HG03469 (cell line): ENCODE results near the gene PPP1R15A.
"Not testable (repeated sequence)": the region's sequence is repeated elsewhere in the genome, so short reads cannot be mapped to it uniquely, and the experiment has no call there.

ENCODE experiments used
- ATAC-seq: cut with Tn5 transposase; IDR thresholded peaks from one replicate; pipeline ENCODE4 v1.9.1; 2021; ENCODE audit warnings: mild to moderate bottlenecking, moderate library complexity, moderate number of reproducible peaks; ENCODE audit not compliant: unreplicated experiment

The PPP1R15A gene

DNA sequence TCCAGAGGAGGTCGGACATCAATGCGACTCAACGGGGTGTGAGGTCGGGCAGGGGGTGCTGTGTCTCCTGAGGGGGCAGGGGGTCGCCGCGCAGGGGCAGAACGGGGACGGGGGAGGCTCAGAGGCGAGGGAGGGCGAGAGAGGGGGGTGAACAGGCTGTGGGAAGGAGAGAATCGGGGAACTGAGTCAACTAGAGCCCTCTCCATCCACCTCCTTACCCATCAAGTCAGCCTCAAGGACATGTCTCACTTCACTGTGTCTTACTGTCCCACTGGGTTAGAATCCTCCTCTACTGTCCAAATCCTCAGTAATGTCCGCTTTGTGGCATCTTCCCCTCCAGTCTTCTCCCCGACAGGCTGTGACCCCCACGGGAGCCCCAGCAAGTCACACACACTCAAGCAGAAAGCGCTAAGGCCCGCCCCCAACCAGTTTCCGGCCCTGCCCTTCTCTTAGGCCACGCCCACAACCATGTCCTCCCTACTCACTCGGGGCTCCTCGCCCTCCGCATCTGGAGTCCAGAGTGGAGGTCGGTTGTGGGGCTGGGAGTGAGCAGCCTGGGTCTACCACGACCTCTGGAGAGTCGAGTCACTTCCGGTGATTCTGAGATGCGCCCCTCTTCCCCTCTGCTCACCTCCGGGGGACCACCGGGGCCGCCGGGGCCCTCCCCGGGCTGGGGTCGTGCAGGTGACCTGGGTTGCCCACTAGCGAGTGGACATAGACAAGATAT, 13.1 kb upstream of the PPP1R15A start:
- ATAC-seq, result no peak

- no peak for ATAC-seq
These were observed 12.3 kb upstream of the PPP1R15A start for GRCh38 chr19:48859711-48860572.

- ATAC-seq, result no peak
These were observed 10.9 kb upstream of the PPP1R15A start for GRCh38 chr19:48861313-48861712.

- ATAC-seq, result no peak
These were observed 9.4 kb upstream of the PPP1R15A start for GRCh38 chr19:48862827-48863226.

- ATAC-seq, result no peak
These were observed 5.5 kb upstream of the PPP1R15A start for GRCh38 chr19:48866692-48867091.

GRCh38 chr19:48867123-48867745, 5.0 kb upstream of the PPP1R15A start:
- no peak for ATAC-seq

DNA sequence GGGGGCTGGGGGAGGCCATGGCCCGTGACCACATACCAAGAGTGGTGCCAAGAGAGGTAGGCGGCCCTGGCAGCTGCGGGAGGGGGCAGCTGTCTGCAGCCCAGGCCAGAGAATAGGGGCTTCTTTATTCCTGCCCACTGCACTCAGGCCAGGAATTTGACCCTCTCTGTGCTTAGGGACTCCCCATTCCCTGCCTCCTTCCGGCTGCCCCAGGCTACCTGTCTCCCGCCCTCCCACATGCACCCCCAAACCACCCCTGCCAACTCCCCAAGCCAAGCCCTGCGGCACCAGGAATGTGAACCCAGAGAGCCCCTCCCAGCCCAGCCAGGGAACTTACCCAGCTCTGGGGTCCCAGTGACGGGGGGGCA, 4.5 kb upstream of the PPP1R15A start:
- ATAC-seq, result no peak

- ATAC-seq, result no peak
These were observed 3.9 kb upstream of the PPP1R15A start, which contains the start of gene PLEKHA4 for GRCh38 chr19:48868114-48868886. TSS of gene PLEKHA4 (minus strand) at chr19:48868617. CDS start at chr19:48867620, 997 bp downstream.

- no peak for ATAC-seq
These were observed 2.2 kb upstream of the PPP1R15A start for GRCh38 chr19:48870048-48870447.

- not testable (repeated sequence) for ATAC-seq
These were observed 595 bp upstream of the PPP1R15A start for GRCh38 chr19:48871471-48872181.

- ATAC-seq, result no peak
These were observed 759 bp downstream of the PPP1R15A start for GRCh38 chr19:48872884-48873475.

DNA sequence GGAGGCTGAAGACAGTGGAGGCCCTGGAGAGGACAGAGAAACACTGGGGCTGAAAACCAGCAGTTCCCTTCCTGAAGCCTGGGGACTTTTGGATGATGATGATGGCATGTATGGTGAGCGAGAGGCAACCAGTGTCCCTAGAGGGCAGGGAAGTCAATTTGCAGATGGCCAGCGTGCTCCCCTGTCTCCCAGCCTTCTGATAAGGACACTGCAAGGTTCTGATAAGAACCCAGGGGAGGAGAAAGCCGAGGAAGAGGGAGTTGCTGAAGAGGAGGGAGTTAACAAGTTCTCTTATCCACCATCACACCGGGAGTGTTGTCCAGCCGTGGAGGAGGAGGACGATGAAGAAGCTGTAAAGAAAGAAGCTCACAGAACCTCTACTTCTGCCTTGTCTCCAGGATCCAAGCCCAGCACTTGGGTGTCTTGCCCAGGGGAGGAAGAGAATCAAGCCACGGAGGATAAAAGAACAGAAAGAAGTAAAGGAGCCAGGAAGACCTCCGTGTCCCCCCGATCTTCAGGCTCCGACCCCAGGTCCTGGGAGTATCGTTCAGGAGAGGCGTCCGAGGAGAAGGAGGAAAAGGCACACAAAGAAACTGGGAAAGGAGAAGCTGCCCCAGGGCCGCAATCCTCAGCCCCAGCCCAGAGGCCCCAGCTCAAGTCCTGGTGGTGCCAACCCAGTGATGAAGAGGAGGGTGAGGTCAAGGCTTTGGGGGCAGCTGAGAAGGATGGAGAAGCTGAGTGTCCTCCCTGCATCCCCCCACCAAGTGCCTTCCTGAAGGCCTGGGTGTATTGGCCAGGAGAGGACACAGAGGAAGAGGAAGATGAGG, 1.5 kb downstream of the PPP1R15A start:
- no peak for ATAC-seq

DNA sequence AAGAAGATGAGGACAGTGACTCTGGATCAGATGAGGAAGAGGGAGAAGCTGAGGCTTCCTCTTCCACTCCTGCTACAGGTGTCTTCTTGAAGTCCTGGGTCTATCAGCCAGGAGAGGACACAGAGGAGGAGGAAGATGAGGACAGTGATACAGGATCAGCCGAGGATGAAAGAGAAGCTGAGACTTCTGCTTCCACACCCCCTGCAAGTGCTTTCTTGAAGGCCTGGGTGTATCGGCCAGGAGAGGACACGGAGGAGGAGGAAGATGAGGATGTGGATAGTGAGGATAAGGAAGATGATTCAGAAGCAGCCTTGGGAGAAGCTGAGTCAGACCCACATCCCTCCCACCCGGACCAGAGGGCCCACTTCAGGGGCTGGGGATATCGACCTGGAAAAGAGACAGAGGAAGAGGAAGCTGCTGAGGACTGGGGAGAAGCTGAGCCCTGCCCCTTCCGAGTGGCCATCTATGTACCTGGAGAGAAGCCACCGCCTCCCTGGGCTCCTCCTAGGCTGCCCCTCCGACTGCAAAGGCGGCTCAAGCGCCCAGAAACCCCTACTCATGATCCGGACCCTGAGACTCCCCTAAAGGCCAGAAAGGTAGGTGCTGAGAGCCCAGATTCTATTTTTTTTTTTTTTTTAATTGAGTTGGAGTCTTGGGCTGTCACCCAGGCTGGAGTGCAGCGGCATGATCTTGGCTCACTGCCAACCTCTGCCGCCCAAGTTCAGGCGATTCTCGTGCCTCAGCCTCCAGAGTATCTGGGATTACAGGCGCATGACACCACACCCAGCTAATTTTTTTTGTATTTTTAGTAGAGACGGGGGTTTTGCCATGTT, 2.3 kb downstream of the PPP1R15A start:
- ATAC-seq, result no peak

DNA sequence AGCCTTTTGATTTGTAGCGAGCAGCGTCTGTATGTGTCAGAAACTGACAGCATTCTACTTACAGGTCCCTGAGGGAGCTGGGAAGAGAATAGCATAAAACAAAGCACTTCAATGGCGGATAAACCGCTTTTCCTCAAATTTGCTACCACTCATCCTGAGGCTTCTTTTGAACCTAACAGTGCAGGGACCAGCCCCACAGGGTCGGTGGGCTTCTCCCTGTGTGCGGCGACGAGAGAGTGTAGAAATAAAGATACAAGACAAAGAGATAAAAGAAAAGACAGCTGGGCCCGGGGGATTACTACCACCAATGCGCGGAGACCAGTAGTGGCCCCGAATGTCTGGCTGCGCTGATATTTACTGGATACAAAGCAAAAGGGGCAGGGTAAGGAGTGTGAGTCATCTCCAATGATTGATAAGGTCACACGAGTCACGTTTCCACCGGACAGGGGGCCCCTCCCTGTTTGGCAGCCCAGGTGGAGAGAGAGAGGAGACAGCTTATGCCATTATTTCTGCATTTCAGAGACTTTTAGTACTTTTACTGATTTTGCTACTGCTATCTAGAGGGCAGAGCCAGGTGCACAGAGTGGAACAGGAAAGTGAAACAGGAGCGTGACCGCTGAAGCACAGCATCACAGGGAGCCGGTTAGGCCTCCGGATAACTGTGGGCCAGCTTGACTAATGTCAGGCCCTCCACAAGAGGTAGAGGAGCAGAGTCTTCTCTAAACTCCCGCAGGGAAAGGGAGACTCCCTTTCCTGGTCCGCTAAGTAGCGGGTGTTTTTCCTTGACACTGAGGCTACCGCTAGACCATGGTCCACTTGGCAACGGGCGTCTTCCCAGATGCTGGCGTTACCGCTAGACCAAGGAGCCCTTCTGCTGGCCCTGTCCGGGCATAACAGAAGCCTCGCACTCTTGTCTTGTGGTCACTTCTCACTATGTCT, 4.1 kb downstream of the PPP1R15A start:
- ATAC-seq, result not testable (repeated sequence)

DNA sequence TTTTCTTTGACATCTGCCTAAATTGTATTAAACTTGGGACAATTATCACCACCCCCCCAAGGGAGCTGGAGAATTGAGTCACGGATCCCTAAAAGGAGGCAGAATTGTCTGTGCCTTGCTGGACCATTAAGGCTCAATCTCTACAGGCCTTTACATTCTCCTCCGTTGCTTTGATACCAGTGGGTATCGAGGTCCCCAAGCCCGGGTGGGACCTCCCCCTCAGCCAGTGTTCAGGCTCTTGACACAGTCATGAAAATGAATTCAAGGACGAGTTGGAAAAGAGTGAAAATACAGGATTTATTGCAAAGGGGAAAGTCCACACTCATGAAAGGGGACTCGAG, 5.6 kb downstream of the PPP1R15A start:
- no peak for ATAC-seq

DNA sequence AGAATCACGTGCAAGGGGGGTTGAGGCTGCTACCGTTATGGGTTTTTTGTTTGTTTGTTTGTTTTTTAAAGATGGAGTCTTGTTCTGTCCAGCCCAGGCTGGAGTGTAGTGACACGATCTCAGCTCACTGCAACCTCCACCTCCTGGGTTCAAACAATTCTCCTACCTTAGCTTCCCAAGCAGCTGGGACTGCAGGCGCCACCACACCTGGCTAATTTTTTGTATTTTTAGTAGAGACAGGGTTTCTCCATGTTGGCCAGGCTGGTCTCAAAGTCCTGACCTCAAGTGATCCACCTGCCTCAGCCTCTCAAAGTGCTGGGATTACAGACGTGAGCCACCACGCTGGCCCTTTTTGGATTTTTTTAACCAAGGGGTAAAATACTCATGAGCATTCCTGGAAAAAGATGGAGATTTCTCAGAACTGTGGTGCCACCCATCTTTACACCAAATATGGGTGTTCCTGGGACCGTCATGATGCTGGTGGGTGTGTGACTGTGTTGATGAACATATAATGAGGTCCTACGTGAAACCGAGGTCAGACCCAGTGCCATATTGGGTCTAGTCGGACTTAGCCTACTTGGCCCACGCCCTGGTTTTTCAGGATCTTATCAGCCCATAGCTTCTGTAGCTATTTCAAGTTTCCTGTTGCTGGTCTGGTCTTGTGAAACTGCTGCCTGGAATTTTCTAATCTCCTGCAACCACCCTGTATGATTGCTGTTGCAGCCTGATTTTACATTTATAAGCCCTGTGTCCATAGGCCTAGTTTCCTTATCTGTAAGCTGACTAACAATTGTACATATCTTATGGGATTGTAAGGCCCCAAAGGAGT, 6.2 kb downstream of the PPP1R15A start:
- ATAC-seq, result no peak
